ENCODE measurements around the gene PEPD.

DNA sequence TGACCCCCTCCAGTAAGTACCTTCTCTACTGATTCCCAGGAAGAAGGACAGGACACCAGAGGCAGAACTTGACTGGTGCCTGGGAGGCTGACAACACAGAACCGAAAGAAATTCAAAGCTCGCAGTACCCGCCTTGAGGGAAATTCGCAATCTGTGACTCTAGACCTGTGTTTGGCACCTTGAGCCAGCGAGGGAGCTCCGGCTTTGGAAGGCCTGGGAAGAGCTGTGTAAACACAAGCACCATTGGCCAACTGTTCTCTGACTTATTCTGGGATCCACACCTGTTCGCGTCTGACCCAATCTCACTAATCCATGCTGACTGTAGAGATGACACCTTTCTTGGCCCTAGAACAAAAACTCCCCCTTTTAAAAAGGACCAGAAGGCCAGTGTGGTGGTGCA lies 97.4 kb downstream of the PEPD start:
- TF ChIP-seq, protein P1, sequence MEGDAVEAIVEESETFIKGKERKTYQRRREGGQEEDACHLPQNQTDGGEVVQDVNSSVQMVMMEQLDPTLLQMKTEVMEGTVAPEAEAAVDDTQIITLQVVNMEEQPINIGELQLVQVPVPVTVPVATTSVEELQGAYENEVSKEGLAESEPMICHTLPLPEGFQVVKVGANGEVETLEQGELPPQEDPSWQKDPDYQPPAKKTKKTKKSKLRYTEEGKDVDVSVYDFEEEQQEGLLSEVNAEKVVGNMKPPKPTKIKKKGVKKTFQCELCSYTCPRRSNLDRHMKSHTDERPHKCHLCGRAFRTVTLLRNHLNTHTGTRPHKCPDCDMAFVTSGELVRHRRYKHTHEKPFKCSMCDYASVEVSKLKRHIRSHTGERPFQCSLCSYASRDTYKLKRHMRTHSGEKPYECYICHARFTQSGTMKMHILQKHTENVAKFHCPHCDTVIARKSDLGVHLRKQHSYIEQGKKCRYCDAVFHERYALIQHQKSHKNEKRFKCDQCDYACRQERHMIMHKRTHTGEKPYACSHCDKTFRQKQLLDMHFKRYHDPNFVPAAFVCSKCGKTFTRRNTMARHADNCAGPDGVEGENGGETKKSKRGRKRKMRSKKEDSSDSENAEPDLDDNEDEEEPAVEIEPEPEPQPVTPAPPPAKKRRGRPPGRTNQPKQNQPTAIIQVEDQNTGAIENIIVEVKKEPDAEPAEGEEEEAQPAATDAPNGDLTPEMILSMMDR (IDR thresholded peaks at IDR 0.05): no peak
- no peak for TF ChIP-seq POLR2A (IDR thresholded peaks at IDR 0.05)

Data from esophagus squamous epithelium (tissue), 4 donors.